GM13977 (cell line): Measurements from ENCODE around the gene VPS4A.
A peak's percentile ranks its signal among the peaks of the same experiment; 100 is the strongest.
"Not testable (repeated sequence)": the region's sequence is repeated elsewhere in the genome, so short reads cannot be mapped to it uniquely, and the experiment has no call there.

Source experiments
- DNase-seq: peaks from one replicate; pipeline ENCODE4 v3.0.0; 2012; ENCODE audit warnings: low spot score
- CTCF ChIP-seq: IDR thresholded peaks from 2 replicates; pipeline ENCODE4 v1.5.1; 2012; ENCODE audit warnings: mild to moderate bottlenecking, control low read depth; ENCODE audit not compliant: insufficient read depth; ENCODE audit errors: extremely low read depth, missing control alignments
- in situ Hi-C: fragments of 300-500 bp; cut with MboI; formaldehyde crosslinking; loops from one replicate; pipeline ENCODE4 v1.12.0; 2022; ENCODE audit warnings: low sequenced_read_pairs, low pct_unique_long_range_greater_than_20kb, mixed read lengths, inconsistent platforms; ENCODE audit not compliant: unreplicated experiment

VPS4A gene

GRCh38 chr16:69274699-69275235 is 36.4 kb upstream of the VPS4A start:
- in situ Hi-C loops: loop anchor here (25.0 kb wide), 1 partner anchor 387 kb away; no protein-coding TSS in a partner anchor
- no peak for TF ChIP-seq CTCF
- DNase-seq: no peak

- no peak for DNase-seq
- in situ Hi-C loops: loop anchor here (25.0 kb wide), 1 partner anchor 389 kb away; no protein-coding TSS in a partner anchor
- no peak for TF ChIP-seq CTCF
Observed at GRCh38 chr16:69276148-69277115, 34.7 kb upstream of the VPS4A start.

GRCh38 chr16:69277413-69277812 is 33.7 kb upstream of the VPS4A start:
- in situ Hi-C loops: loop anchor here (25.0 kb wide), 1 partner anchor 390 kb away; no protein-coding TSS in a partner anchor
- no peak for TF ChIP-seq CTCF
- DNase-seq: no peak

- TF ChIP-seq CTCF: no peak
- in situ Hi-C loops: loop anchor here (10.0 to 25.0 kb wide), 2 partner anchors 129 to 397 kb away; no protein-coding TSS in a partner anchor
- DNase-seq: no peak
Observed at GRCh38 chr16:69283851-69284250, 27.3 kb upstream of the VPS4A start.

GRCh38 chr16:69285240-69285639 is 25.9 kb upstream of the VPS4A start:
- in situ Hi-C loops: loop anchor here (10.0 to 25.0 kb wide), 2 partner anchors 130 to 398 kb away; no protein-coding TSS in a partner anchor
- no peak for TF ChIP-seq CTCF
- DNase-seq: no peak

- DNase-seq: peak; percentile 51
- in situ Hi-C loops: loop anchor here (10.0 to 25.0 kb wide), 2 partner anchors 132 to 400 kb away; no protein-coding TSS in a partner anchor
- TF ChIP-seq CTCF: peak; percentile 39
Observed at GRCh38 chr16:69286941-69287713, 24.0 kb upstream of the VPS4A start.

GRCh38 chr16:69291657-69292056 is 19.5 kb upstream of the VPS4A start:
- in situ Hi-C loops: loop anchor here (25.0 kb wide), 1 partner anchor 404 kb away; no protein-coding TSS in a partner anchor

More at GRCh38 chr16:69291657-69292056, 19.5 kb upstream of the VPS4A start:
- DNase-seq: not testable (repeated sequence)
